A549 (cell line): ENCODE measurements around the gene TBC1D8.

Experiments used
- CTCF ChIP-seq: fragments of >200 bp; sonication (Bioruptor Twin); formaldehyde crosslinking; IDR thresholded peaks from 3 replicates; pipeline ENCODE4 v1.5.1; 2016
- HDAC2 ChIP-seq: fragments of 200-600 bp; sonication (generic); IDR thresholded peaks from 2 replicates; pipeline ENCODE4 v1.6.1; 2016
- POLR2A ChIP-seq: IDR thresholded peaks from 2 replicates; pipeline ENCODE4 v1.6.1; 2012; ENCODE audit warnings: mild to moderate bottlenecking, low read length
- SREBF2 ChIP-seq: fragments of 450-650 bp; IDR thresholded peaks from 2 replicates; pipeline ENCODE4 v1.6.1; 2014; ENCODE audit warnings: mild to moderate bottlenecking, moderate library complexity
- ZFP36 ChIP-seq: fragments of 450-650 bp; IDR thresholded peaks from 2 replicates; pipeline ENCODE4 v1.6.1; 2014; ENCODE audit warnings: borderline replicate concordance; ENCODE audit not compliant: partially characterized antibody
- ZSCAN20 ChIP-seq: fragments of 250-450 bp; sonication (Bioruptor Pico); IDR thresholded peaks from 2 replicates; pipeline ENCODE4 v1.8.0; 2022; ENCODE audit warnings: mild to moderate bottlenecking, moderate library complexity

GRCh38 chr2:100964681-100965169 lies 186.5 kb downstream of the TBC1D8 start:
- TF ChIP-seq ZSCAN20 (CRISPR knock-in tag) (no peak), SREBF2 (no peak), CTCF (no peak), HDAC2 (no peak), ZFP36 (no peak), POLR2A (no peak)
